Heart left ventricle (tissue), 16 donors: Measurements from ENCODE around the gene PBX1. TPM values are rescaled to one million over a fixed set of nuclear protein-coding genes. Genes with fewer than 3 reads are reported as not detected.

Experiments used
- ATAC-seq, 4 donors: fragments of 200-7000 bp; cut with Tn5 transposase; one replicate each; pipeline ENCODE4 v1.9.1; 2020 to 2022; ENCODE audit warnings: moderate library complexity in 4 of 4, mild to moderate bottlenecking in 3 of 4, moderate number of reproducible peaks in 1 of 4
- DNase-seq, 5 donors: peaks; one replicate each; pipeline ENCODE4 v3.0.0-alpha.2; 2020
- H3K27ac ChIP-seq, 12 donors: fragments of 200-600 bp; sonication (generic) in 4 of 12; one replicate each; pipeline versions ENCODE4 v1.5.0 to v1.8.0; 2016 to 2022; ENCODE audit warnings: mild to moderate bottlenecking in 2 of 12
- H3K27me3 ChIP-seq, 9 donors: fragments of 200-600 bp; sonication (generic) in 2 of 9; one replicate each; pipeline versions ENCODE4 v1.5.1 to v1.8.0; 2016 to 2022; ENCODE audit warnings: mild to moderate bottlenecking in 3 of 9
- H3K36me3 ChIP-seq, 9 donors: fragments of 200-600 bp; sonication (generic) in 2 of 9; one replicate each; pipeline versions ENCODE4 v1.5.0 to v1.8.0; 2018 to 2022; ENCODE audit warnings: mild to moderate bottlenecking in 2 of 9
- H3K4me1 ChIP-seq, 12 donors: fragments of 200-600 bp; sonication (generic) in 4 of 12; one replicate each; pipeline versions ENCODE4 v1.5.0 to v1.8.0; 2016 to 2022; ENCODE audit warnings: mild to moderate bottlenecking in 3 of 12
- H3K4me3 ChIP-seq, 12 donors: fragments of 200-600 bp; sonication (generic) in 4 of 12; one replicate each; pipeline versions ENCODE4 v1.5.0 to v1.8.0; 2017 to 2022; ENCODE audit warnings: mild to moderate bottlenecking in 9 of 12, moderate library complexity in 4 of 12
- H3K9me3 ChIP-seq, 12 donors: fragments of 200-600 bp; sonication (generic) in 4 of 12; one replicate each; pipeline versions ENCODE4 v1.5.0 to v1.8.0; 2016 to 2022; ENCODE audit warnings: mild to moderate bottlenecking in 1 of 12
- POLR2A ChIP-seq, 2 donors: fragments of 450-650 bp; IDR thresholded peaks; one replicate each; pipeline ENCODE4 v1.6.1; 2017; ENCODE audit warnings: antibody characterized with exemption in 2 of 2, mild to moderate bottlenecking in 2 of 2, moderate library complexity in 2 of 2
- WGBS, 4 donors: extraction: QIAGEN DNeasy Blood & Tissue Kit in 2 of 4; methylation state at CpG; one replicate each; pipeline versions ENCODE4 v1.1.5 to v1.1.7; 2013 to 2018; 5-methylcytosine and 5-hydroxymethylcytosine counted together
- intact Hi-C, 10 donors: fragments of 100-400 bp; cut with DNase I; formaldehyde crosslinking; loops; one replicate each; pipeline versions ENCODE4 v1.11.1 to v1.14.2; 2022
- polyA plus RNA-seq, 2 donors: library from polyadenylated mRNA; stranded (reverse); fragments of 200-250 nt; gene quantifications; one replicate each; pipeline ENCODE4 v1.2.3, GENCODE V29; 2013
- total RNA-seq, 9 donors: library from RNA; depleted of rRNA in 2 of 9; stranded (reverse); fragments of >200 nt in 2 of 9; fragmentation: NEBNext Ultra II Directional in 3 of 9; extraction: Animal tissue kit (Norgen Biotek cat#: 25700) in 3 of 9; gene quantifications; one replicate each; pipeline versions ENCODE4 v1.1.0 to v1.2.4, GENCODE V29; 2016 to 2023
- TF ChIP-seq, protein P1 (sequence below), 12 donors: fragments of 200-600 bp; sonication (generic) in 4 of 12; IDR thresholded peaks; one replicate each; pipeline versions ENCODE4 v1.5.0 to v1.8.0; 2018 to 2022; ENCODE audit warnings: antibody characterized with exemption in 12 of 12, mild to moderate bottlenecking in 5 of 12
- donor health status: ischemic (EF 13 %, LVEDD 7.1; RV severe dilation, severe dysfunction).
- donor health status: healthy with polysubstance abuse.
- donor health status: DM: no; HTN: yes; CAD: no.
- donor health status: DM: no; HTN: no; CAD: no.
- donor health status: ischemic (EF 25% LVEDD 6.9; RV normal size, moderate dysfunction).
- donor health status: ischemic (EF 25% LVEDD 5.7; RV mildly dilated, moderate dysfunction).
- donor health status: healthy.
- donor health status: DM: yes; HTN: yes; CAD: no.
- donor health status: ischemic (EF 35%, LVEDD 5.7; RV mildly dilated, moderate dysfunction).
- donor health status: nonischemic (EF 11% LVEDD 7.7; RV severe dilation, severe dysfunction).
- donor health status: DM: yes; HTN: yes; CAD: no.
- donor health status: PGD.
- donor health status: ischemic (EF 29% LVEDD 5.4; RV normal size, mild dysfunction).
- donor health status: nonischemic (EF 23%, LVEDD 6.1; RV moderate dilation, normal function).

PBX1 gene
- total and polyA plus RNA-seq, 11 donors: 15.2 to 78.2 (median 59.1) TPM

DNA sequence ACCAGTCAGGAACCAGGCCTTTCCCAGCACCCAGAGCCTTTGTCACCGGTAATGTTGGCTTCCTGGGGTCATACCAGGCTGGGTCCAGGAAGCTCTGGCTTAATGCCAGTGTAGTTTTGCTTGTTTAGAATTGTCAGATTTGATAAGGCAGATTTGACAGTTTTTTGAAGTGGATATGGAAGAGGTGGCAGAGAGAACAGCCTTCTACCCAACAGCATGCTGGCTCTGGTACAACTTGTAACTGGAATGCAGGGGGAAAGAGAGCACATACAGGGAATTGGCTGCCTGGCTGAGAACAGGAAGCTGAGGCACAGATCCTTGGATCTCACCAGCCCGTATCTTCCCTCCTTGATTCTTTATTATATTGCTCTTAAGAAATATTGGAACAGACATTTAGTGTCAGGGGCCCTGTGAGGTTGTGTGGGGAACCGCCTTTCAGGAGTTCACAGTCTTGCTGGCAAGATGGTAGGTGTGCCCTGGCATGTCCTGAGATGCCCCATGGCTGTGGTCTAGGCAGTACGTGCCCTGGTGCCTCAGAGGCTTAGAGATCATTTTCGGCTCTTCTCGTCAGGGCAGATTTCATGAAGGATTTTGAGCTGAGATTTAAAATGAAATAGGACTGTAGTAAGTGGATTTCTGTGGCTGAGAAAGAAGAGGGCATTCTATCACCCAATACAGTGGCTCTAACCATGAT, 227.0 kb downstream of the PBX1 start:
- no peaks in the 10 kb centered on the region for H3K36me3 ChIP-seq
- no peaks in the 10 kb centered on the region for H3K27me3 ChIP-seq
- H3K4me3 ChIP-seq: no peak overlapping the region
- H3K9me3 ChIP-seq: no peaks in the 10 kb centered on the region
- ATAC-seq (peak in 3 of 4 donors; percentile 30 to 44 (median 42)), DNase-seq (peak in 1 of 5 donors; percentile 29)
- peak overlapping the region in 11 of 12 donors; percentile 22 to 80 (median 60) for H3K27ac ChIP-seq
- TF ChIP-seq, protein P1, sequence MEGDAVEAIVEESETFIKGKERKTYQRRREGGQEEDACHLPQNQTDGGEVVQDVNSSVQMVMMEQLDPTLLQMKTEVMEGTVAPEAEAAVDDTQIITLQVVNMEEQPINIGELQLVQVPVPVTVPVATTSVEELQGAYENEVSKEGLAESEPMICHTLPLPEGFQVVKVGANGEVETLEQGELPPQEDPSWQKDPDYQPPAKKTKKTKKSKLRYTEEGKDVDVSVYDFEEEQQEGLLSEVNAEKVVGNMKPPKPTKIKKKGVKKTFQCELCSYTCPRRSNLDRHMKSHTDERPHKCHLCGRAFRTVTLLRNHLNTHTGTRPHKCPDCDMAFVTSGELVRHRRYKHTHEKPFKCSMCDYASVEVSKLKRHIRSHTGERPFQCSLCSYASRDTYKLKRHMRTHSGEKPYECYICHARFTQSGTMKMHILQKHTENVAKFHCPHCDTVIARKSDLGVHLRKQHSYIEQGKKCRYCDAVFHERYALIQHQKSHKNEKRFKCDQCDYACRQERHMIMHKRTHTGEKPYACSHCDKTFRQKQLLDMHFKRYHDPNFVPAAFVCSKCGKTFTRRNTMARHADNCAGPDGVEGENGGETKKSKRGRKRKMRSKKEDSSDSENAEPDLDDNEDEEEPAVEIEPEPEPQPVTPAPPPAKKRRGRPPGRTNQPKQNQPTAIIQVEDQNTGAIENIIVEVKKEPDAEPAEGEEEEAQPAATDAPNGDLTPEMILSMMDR (IDR thresholded peaks at IDR 0.05): no peak
- TF ChIP-seq POLR2A (IDR thresholded peaks at IDR 0.05): no peak
- 40 to 56% (median 46%) methylated on average over 6 of the region's 6 CpGs for WGBS, 4 donors
- peaks cover 0 to 81% (median 43%) of the 10 kb centered on the region in 12 donors for H3K4me1 ChIP-seq
- intact Hi-C loops: loop anchor here (2.0 to 10.0 kb wide), 21 partner anchors 81 to 1251 kb away; partner anchors contain the start of gene PBX1 (in 3 of the 10)

DNA sequence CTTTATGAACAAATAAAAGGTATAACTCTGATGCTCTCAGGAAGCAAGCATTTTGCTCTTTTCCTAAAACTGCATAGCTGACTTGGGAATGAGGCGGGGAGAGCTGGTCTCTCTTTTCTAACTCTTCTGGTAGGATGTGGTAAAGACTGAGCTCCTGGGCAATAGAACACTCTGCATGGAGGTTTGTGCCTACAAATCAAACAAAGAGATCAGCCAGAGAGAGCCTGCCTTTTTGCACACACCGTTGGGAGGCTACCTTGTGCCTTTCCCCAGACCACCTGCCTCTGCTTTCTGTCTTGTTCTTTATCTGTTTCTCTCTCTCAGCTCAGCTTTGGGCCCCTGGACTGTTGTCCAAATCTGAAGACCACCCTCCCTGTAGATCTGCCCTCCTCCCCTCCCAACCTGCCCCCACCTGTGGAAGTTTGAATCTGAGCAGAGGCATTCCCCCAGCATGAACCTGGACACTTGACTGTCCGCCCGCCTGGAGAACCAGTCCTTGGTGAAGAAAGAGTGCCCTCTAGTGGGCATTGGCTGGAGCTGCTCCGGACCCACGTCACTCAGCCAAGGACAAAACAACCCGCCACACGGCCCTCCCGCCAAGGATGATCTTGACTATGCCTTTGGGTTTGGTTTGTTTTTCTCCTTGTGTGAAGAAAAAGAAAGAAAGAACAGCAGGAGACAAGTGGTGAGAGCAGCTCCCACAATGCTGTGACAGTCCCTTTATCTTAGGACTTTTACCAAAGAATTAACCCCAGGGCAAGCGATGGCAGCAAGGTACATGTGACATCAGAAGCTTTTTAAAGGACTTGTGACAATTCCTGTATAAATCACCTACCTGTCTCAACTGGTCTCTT, 228.2 kb downstream of the PBX1 start:
- Histone ChIP-seq H3K9me3 (no peaks in the 10 kb centered on the region), H3K4me3 (no peak overlapping the region), H3K4me1 (peaks cover 0 to 75% (median 33%) of the 10 kb centered on the region in 12 donors), H3K27me3 (no peaks in the 10 kb centered on the region), H3K36me3 (peaks cover 0 to under 1% (median 0%) of the 10 kb centered on the region in 9 donors), H3K27ac (peak overlapping the region in 7 of 12 donors; percentile 22 to 80 (median 63))
- TF ChIP-seq, protein P1 (IDR thresholded peaks at IDR 0.05): peak; percentile 85 to 93 (median 90)
- TF ChIP-seq POLR2A (IDR thresholded peaks at IDR 0.05): no peak
- WGBS, 4 donors: 22 to 23% (median 23%) methylated on average over 10 of the region's 10 CpGs
- ATAC-seq: peak; percentile 76 to 89 (median 88)
- DNase-seq: peak; percentile 79 to 88 (median 82)
- intact Hi-C loops: loop anchor here (2.0 to 10.0 kb wide), 21 partner anchors 82 to 1252 kb away; partner anchors contain the start of gene PBX1 (in 3 of the 10)

DNA sequence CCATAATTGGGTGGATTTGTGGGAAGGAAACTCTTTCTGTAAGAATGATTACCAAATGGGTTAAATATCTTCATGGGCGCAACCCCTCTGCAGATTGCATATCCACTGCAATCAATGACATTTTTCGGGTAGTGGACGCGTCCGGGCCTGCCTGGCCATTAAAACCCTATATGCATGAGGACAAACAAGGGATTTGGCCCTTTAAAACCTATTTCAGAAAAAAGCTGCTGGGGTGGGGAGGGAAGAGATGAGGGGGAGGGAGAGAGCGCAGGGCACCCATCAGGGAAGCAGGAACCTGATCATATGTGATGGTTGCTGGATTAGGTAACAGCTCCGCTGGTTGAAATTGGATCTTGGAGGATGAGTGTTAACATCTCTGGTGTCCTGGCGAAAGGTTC, 228.8 kb downstream of the PBX1 start:
- intact Hi-C loops: loop anchor here (2.0 to 10.0 kb wide), 21 partner anchors 83 to 1253 kb away; partner anchors contain the start of gene PBX1 (in 3 of the 10)
- H3K27me3 ChIP-seq: no peaks in the 10 kb centered on the region
- H3K4me3 ChIP-seq: no peak overlapping the region
- peaks cover 0 to 6% (median 4%) of the 10 kb centered on the region in 9 donors for H3K36me3 ChIP-seq
- ATAC-seq (no peak), DNase-seq (no peak)
- peak overlapping the region in 2 of 12 donors; percentile 80 for H3K27ac ChIP-seq
- TF ChIP-seq POLR2A (IDR thresholded peaks at IDR 0.05): no peak
- TF ChIP-seq, protein P1 (IDR thresholded peaks at IDR 0.05): no peak
- whole genome bisulfite sequencing, 4 donors: 65 to 79% (median 76%) methylated on average over 8 of the region's 8 CpGs
- peaks cover 0 to 71% (median 31%) of the 10 kb centered on the region in 12 donors for H3K4me1 ChIP-seq
- H3K9me3 ChIP-seq: no peaks in the 10 kb centered on the region
